Stomach (tissue), 4 donors: ENCODE results near the gene WNT5B.

Source experiments
- CTCF ChIP-seq, 7 experiments: fragments of 450-650 bp in 4 of 7; fragments of 200-600 bp in 3 of 7; sonication (generic) in 3 of 7; IDR thresholded peaks; one replicate each; pipeline ENCODE4 v1.5.1; 2016 to 2019; ENCODE audit warnings: antibody characterized with exemption in 7 of 7, control low read depth in 2 of 7, mild to moderate bottlenecking in 1 of 7
- EP300 ChIP-seq: sonication (generic); formaldehyde crosslinking; IDR thresholded peaks from one replicate; pipeline ENCODE4 v1.6.1; 2017; ENCODE audit warnings: antibody characterized with exemption
- POLR2A ChIP-seq, 4 donors: fragments of 450-650 bp; IDR thresholded peaks; one replicate each; pipeline ENCODE4 v1.6.1; 2016; ENCODE audit warnings: antibody characterized with exemption in 4 of 4, control low read depth in 2 of 4, mild to moderate bottlenecking in 1 of 4, moderate library complexity in 1 of 4
- POLR2AphosphoS5 ChIP-seq, 3 donors: sonication (generic); formaldehyde crosslinking; IDR thresholded peaks; one replicate each; pipeline ENCODE4 v1.6.1; 2016; ENCODE audit warnings: antibody characterized with exemption in 3 of 3

DNA sequence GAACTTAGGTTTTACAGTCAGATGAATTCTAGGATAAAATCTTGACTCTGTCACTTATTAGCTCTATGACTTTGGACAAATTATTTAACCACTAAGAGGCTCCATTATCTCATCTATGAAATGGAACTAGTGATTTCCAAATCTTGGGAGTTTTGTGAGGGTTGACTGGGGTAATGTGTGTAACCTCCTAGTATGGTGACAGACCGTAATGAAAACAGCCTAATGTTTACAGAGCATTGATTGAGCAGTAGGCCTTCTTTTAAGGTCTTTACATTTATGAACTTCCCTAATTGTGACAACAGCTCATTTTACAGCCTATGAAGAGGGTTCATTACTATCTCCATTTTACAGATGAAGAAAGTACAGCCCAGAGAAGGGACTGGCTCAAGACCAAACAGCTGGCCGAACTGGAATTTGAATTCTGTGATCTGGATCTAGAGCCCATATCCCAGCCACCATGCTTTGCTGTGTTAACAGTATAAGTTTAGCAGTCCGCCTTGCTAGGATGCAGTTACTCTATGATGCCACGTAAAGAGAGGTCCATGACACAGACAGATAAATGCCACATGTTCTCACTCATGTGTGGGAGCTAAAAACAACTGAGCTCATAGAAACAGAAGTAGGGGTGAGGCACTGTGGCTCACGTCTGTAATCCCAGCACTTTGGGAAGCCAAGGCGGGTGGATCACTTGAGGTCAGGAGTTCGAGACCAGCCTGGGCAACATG is 25.6 kb upstream of the WNT5B start:
- TF ChIP-seq CTCF (IDR thresholded peaks at IDR 0.05) (no peak), POLR2A (IDR thresholded peaks at IDR 0.05) (no peak), EP300 (no peak), POLR2AphosphoS5 (IDR thresholded peaks at IDR 0.05) (no peak)
